Tibial nerve (tissue), 4 donors: Measurements from ENCODE around the gene ANO4. TPM values are rescaled to one million over a fixed set of nuclear protein-coding genes. Genes with fewer than 3 reads are reported as not detected.

Experiments used
- DNase-seq, 2 donors: peaks; one replicate each; pipeline ENCODE4 v3.0.0-alpha.2; 2019; ENCODE audit warnings: low spot score in 2 of 2
- H3K27ac ChIP-seq, 4 donors: fragments of 200-600 bp; sonication (generic) in 3 of 4; one replicate each; pipeline ENCODE4 v1.5.1; 2017 to 2019; ENCODE audit warnings: mild to moderate bottlenecking in 1 of 4
- H3K27me3 ChIP-seq, 2 donors: fragments of 200-600 bp; sonication (generic) in 1 of 2; one replicate each; pipeline versions ENCODE4 v1.5.1 to v1.6.0; 2017 to 2019
- H3K36me3 ChIP-seq, 3 donors: fragments of 200-600 bp; sonication (generic); one replicate each; pipeline ENCODE4 v1.5.1; 2018 to 2019
- H3K4me1 ChIP-seq, 4 donors: fragments of 200-600 bp; sonication (generic) in 3 of 4; one replicate each; pipeline ENCODE4 v1.5.1; 2017 to 2019
- H3K4me3 ChIP-seq, 4 donors: fragments of 200-600 bp; sonication (generic) in 3 of 4; one replicate each; pipeline ENCODE4 v1.5.1; 2017 to 2019; ENCODE audit warnings: mild to moderate bottlenecking in 1 of 4, moderate library complexity in 1 of 4
- H3K9me3 ChIP-seq, 4 donors: fragments of 200-600 bp; sonication (generic) in 3 of 4; one replicate each; pipeline ENCODE4 v1.5.1; 2017 to 2019
- EP300 ChIP-seq, 2 donors: sonication (generic); formaldehyde crosslinking; IDR thresholded peaks; one replicate each; pipeline ENCODE4 v1.6.1; 2017; ENCODE audit warnings: antibody characterized with exemption in 2 of 2, mild to moderate bottlenecking in 1 of 2
- POLR2A ChIP-seq, 2 donors: fragments of 450-650 bp; IDR thresholded peaks; one replicate each; pipeline ENCODE4 v1.6.1; 2017; ENCODE audit warnings: antibody characterized with exemption in 2 of 2, mild to moderate bottlenecking in 2 of 2, moderate library complexity in 2 of 2
- WGBS, 2 donors: methylation state at CpG; one replicate each; pipeline ENCODE4 v1.1.5; 2018; 5-methylcytosine and 5-hydroxymethylcytosine counted together
- total RNA-seq, 4 donors: library from RNA; depleted of rRNA; stranded (reverse); fragments of >200 nt; gene quantifications; one replicate each; pipeline ENCODE4 v1.1.0, GENCODE V29; 2016
- TF ChIP-seq, protein P1 (sequence below), 5 experiments: fragments of 200-600 bp in 3 of 5; fragments of 450-650 bp in 2 of 5; sonication (generic) in 3 of 5; IDR thresholded peaks; one replicate each; pipeline ENCODE4 v1.5.1; 2016 to 2019; ENCODE audit warnings: antibody characterized with exemption in 5 of 5, mild to moderate bottlenecking in 3 of 5, moderate library complexity in 2 of 5

Gene ANO4
- total RNA-seq, 4 donors from 2014 or later, result 0.63 to 3.9 (median 1.3) TPM; not detected in 1

DNA sequence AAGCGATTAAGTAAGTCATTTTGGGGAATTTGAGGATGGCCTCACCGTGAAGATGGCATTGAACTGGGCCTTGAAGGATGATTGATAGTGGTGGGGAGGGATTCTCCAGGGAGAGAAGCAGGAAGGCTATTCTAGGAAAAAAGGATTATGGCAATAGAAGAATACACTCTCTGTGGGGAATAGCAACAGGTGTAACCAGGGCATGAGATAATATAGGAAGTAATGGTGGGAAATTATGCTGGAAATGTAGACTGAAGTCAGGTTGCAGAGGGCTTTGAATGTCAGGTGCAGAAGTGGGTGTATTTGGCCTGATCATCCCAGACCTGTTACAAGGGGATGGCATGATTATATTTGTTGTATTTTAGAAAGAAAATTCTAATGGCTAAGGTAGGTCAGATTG lies 4.6 kb upstream of the ANO4 start:
- WGBS, 2 donors, result 74 to 79% methylated on average over 2 of the region's 2 CpGs
- no peaks in the 10 kb centered on the region for H3K9me3 ChIP-seq
- H3K4me3 ChIP-seq, result no peak overlapping the region
- H3K4me1 ChIP-seq, result no peaks in the 10 kb centered on the region
- H3K27ac ChIP-seq, result no peak overlapping the region
- TF ChIP-seq POLR2A (IDR thresholded peaks at IDR 0.05) (no peak), EP300 (IDR thresholded peaks at IDR 0.05) (no peak)
- TF ChIP-seq, protein P1, sequence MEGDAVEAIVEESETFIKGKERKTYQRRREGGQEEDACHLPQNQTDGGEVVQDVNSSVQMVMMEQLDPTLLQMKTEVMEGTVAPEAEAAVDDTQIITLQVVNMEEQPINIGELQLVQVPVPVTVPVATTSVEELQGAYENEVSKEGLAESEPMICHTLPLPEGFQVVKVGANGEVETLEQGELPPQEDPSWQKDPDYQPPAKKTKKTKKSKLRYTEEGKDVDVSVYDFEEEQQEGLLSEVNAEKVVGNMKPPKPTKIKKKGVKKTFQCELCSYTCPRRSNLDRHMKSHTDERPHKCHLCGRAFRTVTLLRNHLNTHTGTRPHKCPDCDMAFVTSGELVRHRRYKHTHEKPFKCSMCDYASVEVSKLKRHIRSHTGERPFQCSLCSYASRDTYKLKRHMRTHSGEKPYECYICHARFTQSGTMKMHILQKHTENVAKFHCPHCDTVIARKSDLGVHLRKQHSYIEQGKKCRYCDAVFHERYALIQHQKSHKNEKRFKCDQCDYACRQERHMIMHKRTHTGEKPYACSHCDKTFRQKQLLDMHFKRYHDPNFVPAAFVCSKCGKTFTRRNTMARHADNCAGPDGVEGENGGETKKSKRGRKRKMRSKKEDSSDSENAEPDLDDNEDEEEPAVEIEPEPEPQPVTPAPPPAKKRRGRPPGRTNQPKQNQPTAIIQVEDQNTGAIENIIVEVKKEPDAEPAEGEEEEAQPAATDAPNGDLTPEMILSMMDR (IDR thresholded peaks at IDR 0.05), result no peak
- H3K27me3 ChIP-seq, result no peaks in the 10 kb centered on the region
- DNase-seq, result no peak
- H3K36me3 ChIP-seq, result no peaks in the 10 kb centered on the region

- DNase-seq, result no peak
- TF ChIP-seq, protein P1 (IDR thresholded peaks at IDR 0.05), result no peak
- no peak for TF ChIP-seq POLR2A (IDR thresholded peaks at IDR 0.05)
- TF ChIP-seq EP300 (IDR thresholded peaks at IDR 0.05), result no peak
- 71 to 74% methylated on average over 1 of the region's 1 CpG for WGBS, 2 donors
- no peaks in the 10 kb centered on the region for H3K36me3 ChIP-seq
- H3K27ac ChIP-seq, result no peak overlapping the region
- no peaks in the 10 kb centered on the region for H3K4me1 ChIP-seq
- H3K27me3 ChIP-seq, result no peaks in the 10 kb centered on the region
- H3K9me3 ChIP-seq, result no peaks in the 10 kb centered on the region
- no peak overlapping the region for H3K4me3 ChIP-seq
Observed at GRCh38 chr12:100790552-100790951, 4.0 kb upstream of the ANO4 start.

DNA sequence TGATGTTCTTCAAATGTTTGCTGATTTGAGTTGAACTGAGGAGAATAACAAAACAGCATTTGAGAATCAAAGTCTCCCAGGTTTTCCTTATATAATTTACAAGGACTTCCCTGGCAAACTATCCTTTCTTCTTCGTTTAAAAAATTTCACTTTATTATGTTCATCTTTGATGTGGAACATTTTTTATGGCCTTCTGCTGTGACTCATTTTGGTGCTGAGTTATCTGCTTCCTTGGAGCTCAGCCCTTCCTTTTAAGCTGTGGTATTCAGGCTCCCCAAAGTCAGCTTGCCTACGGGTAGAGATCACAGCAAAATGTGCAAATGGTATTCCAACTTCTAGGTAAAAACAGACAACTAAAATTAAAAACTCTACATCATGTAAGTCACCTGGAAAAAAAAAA lies 1.4 kb upstream of the ANO4 start:
- H3K27ac ChIP-seq, result no peak overlapping the region
- H3K4me3 ChIP-seq, result no peak overlapping the region
- H3K36me3 ChIP-seq, result no peaks in the 10 kb centered on the region
- H3K27me3 ChIP-seq, result no peaks in the 10 kb centered on the region
- whole genome bisulfite sequencing, 2 donors, result 27 to 33% methylated on average over 2 of the region's 2 CpGs
- DNase-seq, result no peak
- TF ChIP-seq, protein P1 (IDR thresholded peaks at IDR 0.05), result no peak
- H3K4me1 ChIP-seq, result no peaks in the 10 kb centered on the region
- H3K9me3 ChIP-seq, result no peaks in the 10 kb centered on the region

- TF ChIP-seq POLR2A (IDR thresholded peaks at IDR 0.05) (no peak), EP300 (IDR thresholded peaks at IDR 0.05) (no peak)
- TF ChIP-seq, protein P1 (IDR thresholded peaks at IDR 0.05), result no peak
- 16 to 30% methylated on average over 8 to 9 of the region's 9 CpGs for WGBS, 2 donors
- Histone ChIP-seq H3K27me3 (no peaks in the 10 kb centered on the region), H3K9me3 (no peaks in the 10 kb centered on the region), H3K27ac (no peak overlapping the region), H3K4me1 (no peaks in the 10 kb centered on the region), H3K36me3 (no peaks in the 10 kb centered on the region), H3K4me3 (no peak overlapping the region)
- no peak for DNase-seq
Observed at GRCh38 chr12:100795174-100795799, 711 bp downstream of the ANO4 start.

DNA sequence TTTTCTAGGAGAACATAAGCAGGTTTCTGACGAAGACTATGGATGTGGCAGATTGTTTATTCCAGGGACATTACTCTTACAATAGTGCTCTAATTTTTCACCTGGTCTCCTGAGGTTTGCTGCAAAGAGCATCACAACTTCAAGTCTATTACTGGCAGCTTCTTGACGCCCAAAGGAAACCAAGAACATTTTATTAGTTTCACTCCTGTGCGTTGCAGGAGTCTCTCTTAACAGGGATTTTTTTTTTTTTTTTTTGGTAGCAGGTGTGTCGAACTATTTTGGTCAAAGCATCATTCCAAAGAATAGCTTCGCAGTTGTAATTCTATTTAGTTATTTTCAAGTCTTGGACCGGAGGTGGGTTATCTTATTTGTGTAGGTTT lies 1.2 kb downstream of the ANO4 start:
- Histone ChIP-seq H3K27me3 (no peaks in the 10 kb centered on the region), H3K4me3 (no peak overlapping the region), H3K4me1 (no peaks in the 10 kb centered on the region), H3K27ac (no peak overlapping the region), H3K9me3 (no peaks in the 10 kb centered on the region), H3K36me3 (no peaks in the 10 kb centered on the region)
- WGBS, 2 donors, result 76 to 86% methylated on average over 6 of the region's 6 CpGs
- DNase-seq, result no peak
- TF ChIP-seq POLR2A (IDR thresholded peaks at IDR 0.05), result no peak
- TF ChIP-seq, protein P1 (IDR thresholded peaks at IDR 0.05), result no peak
- TF ChIP-seq EP300 (IDR thresholded peaks at IDR 0.05), result no peak
